ENCODE results near the gene PROSER3. TPM values are rescaled to one million over a fixed set of nuclear protein-coding genes. Genes with fewer than 3 reads are reported as not detected.

Gene PROSER3
- total and polyA plus RNA-seq, 2 donors (not counting 3 experiments of a cell fraction or from before 2014, with no cell fraction given): 18.3 to 28.3 TPM

- H3K27me3 ChIP-seq (ENCODE audit: control insufficient read depth in 2 of 2, insufficient read depth in 2 of 2, low read length in 2 of 2): no peaks in the 10 kb centered on the region
- H3K4me2 ChIP-seq (ENCODE audit: insufficient read depth, low read length): peak overlapping the region; percentile 45
- H2AFZ ChIP-seq (ENCODE audit: low read depth, low read length): peak overlapping the region; percentile 45
- H3K79me2 ChIP-seq (ENCODE audit: control insufficient read depth, insufficient read depth, low read length): peaks cover 14% of the 10 kb centered on the region
- H3K4me1 ChIP-seq (ENCODE audit: control insufficient read depth, extremely low read depth, insufficient read depth, low read length): peaks cover 22% of the 10 kb centered on the region
- H3K4me3 ChIP-seq (replicated peaks in 1 of 3; ENCODE audit: insufficient read depth in 1 of 3, low read depth in 1 of 3, low read length in 3 of 3): peak overlapping the region in 2 of 3 experiments; percentile 16 to 27
- DNase-seq (ENCODE audit: low read depth, low spot score) (peak; percentile 62), FAIRE-seq (no peak)
- H3K9me3 ChIP-seq (replicated peaks; ENCODE audit: control insufficient read depth, insufficient read depth, low read length): no peaks in the 10 kb centered on the region
- H3K9ac ChIP-seq (replicated peaks; ENCODE audit: extremely low read depth, insufficient read depth, low read length): peak overlapping the region; percentile 56
- H3K9me1 ChIP-seq (replicated peaks; ENCODE audit: control insufficient read depth, extremely low read depth, insufficient read depth, low read length): no peaks in the 10 kb centered on the region
- POLR2A ChIA-PET: interaction anchor here (0.9 to 1.0 kb wide), 2 partner anchors 9 to 17 kb away, joined by 3 to 5 read pairs; partner anchors contain the start of gene LIN37
- H3K36me3 ChIP-seq (ENCODE audit: control insufficient read depth in 2 of 2, extremely low read depth in 1 of 2, insufficient read depth in 2 of 2, low read length in 2 of 2): peaks cover 0 to 15% of the 10 kb centered on the region in 2 experiments
- H4K20me1 ChIP-seq (replicated peaks; ENCODE audit: control insufficient read depth, extremely low read depth, insufficient read depth, low read length): no peaks in the 10 kb centered on the region
- BruUV-seq (replicated peaks): no TSS peak
- CTCF ChIA-PET: interaction anchor here (0.8 to 0.9 kb wide), 3 partner anchors 9 to 17 kb away, joined by 3 to 4 read pairs (median 3); partner anchors contain the start of gene LIN37
- intact Hi-C loops (cut with micrococcal nuclease) (loop anchor here (1.0 to 5.0 kb wide), 2 partner anchors 9 to 110 kb away; partner anchors contain the start of genes COX6B1 and LIN37), dilution Hi-C loops (cut with MboI; ENCODE audit: extremely low pct_ligation_motif_present, low sequenced_read_pairs) (no loop called here)
- TF ChIP-seq EZH2 (IDR thresholded peaks at IDR 0.05; ENCODE audit: borderline replicate concordance, low read depth, low read length, severe bottlenecking) (no peak), POLR2AphosphoS5 (IDR thresholded peaks at IDR 0.05; ENCODE audit: insufficient read depth, low read depth, low read length) (peak; percentile 14), GATA2 (IDR thresholded peaks at IDR 0.05; ENCODE audit: insufficient read depth, insufficient read length, low read depth, low read length) (no peak), JUN (IDR thresholded peaks at IDR 0.05; ENCODE audit: borderline replicate concordance, insufficient read depth, insufficient read length, low read depth) (no peak), MAX (IDR thresholded peaks at IDR 0.05; ENCODE audit: insufficient read depth, insufficient read length) (no peak), POLR2A (IDR thresholded peaks at IDR 0.05; ENCODE audit: low read depth, low read length) (peak; percentile 44), CTCF (IDR thresholded peaks at IDR 0.05; ENCODE audit: extremely low read depth in 1 of 2, insufficient read depth in 1 of 2, low read depth in 1 of 2, low read length in 2 of 2) (no peak), MYC (IDR thresholded peaks at IDR 0.05; ENCODE audit: low read depth, low read length) (no peak), FOS (IDR thresholded peaks at IDR 0.05; ENCODE audit: borderline replicate concordance, insufficient read depth, low read length) (peak; percentile 22)
- H3K27ac ChIP-seq (ENCODE audit: insufficient read depth, low read depth, low read length): peak overlapping the region; percentile 78
Observed at GRCh38 chr19:35757231-35757748, 686 bp upstream of the PROSER3 start.
